ENCODE measurements around the gene KCP. TPM values are rescaled to one million over a fixed set of nuclear protein-coding genes. Genes with fewer than 3 reads are reported as not detected.

KCP gene
- polyA plus RNA-seq, 3 donors, result 0.11 to 0.16 TPM; not detected in 1

DNA sequence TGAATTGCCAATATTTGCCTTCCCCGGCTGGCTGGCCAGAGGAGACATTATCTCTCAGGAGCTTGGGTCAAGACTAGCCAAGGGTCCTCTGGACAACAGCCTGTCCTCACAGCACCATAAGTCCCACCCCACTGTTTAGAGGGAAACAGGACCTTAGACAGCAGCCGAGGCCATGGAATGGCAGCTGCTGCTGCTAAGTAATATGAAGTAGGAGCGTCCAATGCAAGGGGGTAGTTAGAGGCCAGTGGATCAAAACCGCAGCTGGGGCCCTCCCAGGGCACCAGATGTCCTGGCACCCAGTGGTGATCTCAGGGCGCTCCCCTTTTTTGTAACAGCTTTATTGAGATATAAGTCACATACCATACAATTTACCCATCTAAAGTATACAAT lies 12.9 kb upstream of the KCP start:
- no peaks in the 10 kb centered on the region for H3K36me3 Mint-ChIP-seq
- H3K27ac Mint-ChIP-seq, result no peak overlapping the region
- no peak for DNase-seq
- Histone ChIP-seq H3K27me3 (ENCODE audit: control insufficient read depth in 2 of 2, insufficient read depth in 2 of 2, low read length in 2 of 2) (peaks cover 0 to 5% of the 10 kb centered on the region in 2 donors), H3K9me3 (replicated peaks in 1 of 2; ENCODE audit: control insufficient read depth in 1 of 2, insufficient read depth in 1 of 2, low read length in 2 of 2) (peaks cover 0 to 4% of the 10 kb centered on the region in 2 donors), H3K4me1 (ENCODE audit: control insufficient read depth in 1 of 2, insufficient read depth in 2 of 2, low read length in 2 of 2) (peaks cover 24 to 38% of the 10 kb centered on the region in 2 donors), H4K20me1 (ENCODE audit: insufficient read depth, low read length) (no peaks in the 10 kb centered on the region), H3K4me3 (replicated peaks in 1 of 3; ENCODE audit: low read depth in 2 of 3, low read length in 3 of 3) (no peak overlapping the region), H3K9ac (ENCODE audit: insufficient read depth, low read length, poor library complexity, severe bottlenecking) (no peak overlapping the region), H3K4me2 (replicated peaks; ENCODE audit: extremely low read depth, low read length, poor library complexity, severe bottlenecking) (no peak overlapping the region), H3K36me3 (replicated peaks in 1 of 2; ENCODE audit: control insufficient read depth in 1 of 2, insufficient read depth in 2 of 2, low read length in 2 of 2) (no peaks in the 10 kb centered on the region), H3K27ac (ENCODE audit: low read depth in 1 of 2, low read length in 2 of 2) (no peak overlapping the region), H3K79me2 (ENCODE audit: insufficient read depth, low read length) (no peaks in the 10 kb centered on the region), H2AFZ (ENCODE audit: insufficient read depth, low read depth, low read length, poor library complexity, severe bottlenecking) (no peak overlapping the region)
- peaks cover 39% of the 10 kb centered on the region for H3K4me1 Mint-ChIP-seq
- 67% methylated on average over 4 of the region's 5 CpGs for WGBS (ENCODE audit: insufficient coverage)
- TF ChIP-seq, protein P1, sequence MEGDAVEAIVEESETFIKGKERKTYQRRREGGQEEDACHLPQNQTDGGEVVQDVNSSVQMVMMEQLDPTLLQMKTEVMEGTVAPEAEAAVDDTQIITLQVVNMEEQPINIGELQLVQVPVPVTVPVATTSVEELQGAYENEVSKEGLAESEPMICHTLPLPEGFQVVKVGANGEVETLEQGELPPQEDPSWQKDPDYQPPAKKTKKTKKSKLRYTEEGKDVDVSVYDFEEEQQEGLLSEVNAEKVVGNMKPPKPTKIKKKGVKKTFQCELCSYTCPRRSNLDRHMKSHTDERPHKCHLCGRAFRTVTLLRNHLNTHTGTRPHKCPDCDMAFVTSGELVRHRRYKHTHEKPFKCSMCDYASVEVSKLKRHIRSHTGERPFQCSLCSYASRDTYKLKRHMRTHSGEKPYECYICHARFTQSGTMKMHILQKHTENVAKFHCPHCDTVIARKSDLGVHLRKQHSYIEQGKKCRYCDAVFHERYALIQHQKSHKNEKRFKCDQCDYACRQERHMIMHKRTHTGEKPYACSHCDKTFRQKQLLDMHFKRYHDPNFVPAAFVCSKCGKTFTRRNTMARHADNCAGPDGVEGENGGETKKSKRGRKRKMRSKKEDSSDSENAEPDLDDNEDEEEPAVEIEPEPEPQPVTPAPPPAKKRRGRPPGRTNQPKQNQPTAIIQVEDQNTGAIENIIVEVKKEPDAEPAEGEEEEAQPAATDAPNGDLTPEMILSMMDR (IDR thresholded peaks at IDR 0.05), result no peak
- H3K9me3 Mint-ChIP-seq, result peaks cover under 1 to 4% (median 2%) of the 10 kb centered on the region in 7 donors
- H3K4me3 Mint-ChIP-seq, result no peak overlapping the region
- intact Hi-C loops (cut with micrococcal nuclease), result no loop called here
- H3K27me3 Mint-ChIP-seq (ENCODE audit: low read depth in 3 of 3), result peaks cover 7 to 15% (median 8%) of the 10 kb centered on the region in 3 donors

DNA sequence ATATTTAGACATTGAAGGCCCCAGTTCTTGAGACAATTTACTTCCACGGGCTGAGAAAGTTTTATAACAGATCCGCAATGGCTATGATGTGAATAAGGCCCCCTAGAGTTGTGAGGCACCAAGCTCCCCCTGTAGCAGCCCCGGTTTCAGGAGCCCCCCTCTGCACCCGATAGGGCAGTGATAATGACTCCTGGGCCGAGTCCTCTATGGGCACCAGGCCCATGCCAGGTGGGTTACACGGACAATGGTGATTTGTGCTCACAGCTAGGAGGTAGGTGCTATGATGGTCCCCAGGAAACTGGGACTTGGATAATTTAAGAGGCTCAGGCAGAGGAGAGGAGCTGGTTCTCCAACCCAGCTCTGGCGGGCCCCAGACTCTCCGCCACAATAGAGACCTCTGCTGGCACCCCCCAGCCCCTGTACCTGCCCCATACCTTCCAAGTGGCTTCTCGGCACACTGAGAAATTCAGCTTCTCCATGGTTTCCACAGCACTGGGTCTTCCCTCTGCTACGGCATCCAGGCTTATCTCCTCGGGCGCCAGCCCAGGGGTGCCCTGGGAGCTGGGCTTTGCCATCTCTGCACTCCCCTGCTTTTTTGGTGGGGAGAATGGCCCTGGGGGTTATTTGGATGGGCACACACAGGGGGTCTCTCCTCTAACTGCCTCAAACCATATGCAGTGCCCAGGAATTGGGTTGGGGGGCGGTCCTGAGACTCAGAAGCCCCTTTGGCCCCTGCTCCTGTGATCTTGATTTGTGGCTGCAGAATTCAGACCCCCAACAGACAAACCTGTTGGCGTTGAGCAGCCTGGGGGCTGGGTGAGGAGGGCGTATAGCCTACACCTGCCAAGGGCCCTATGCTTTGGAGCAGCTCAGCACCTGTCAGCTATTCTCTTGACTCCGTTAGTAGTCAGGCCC lies 12.2 kb upstream of the KCP start:
- H3K36me3 Mint-ChIP-seq, result no peaks in the 10 kb centered on the region
- H2AFZ ChIP-seq (ENCODE audit: insufficient read depth, low read depth, low read length, poor library complexity, severe bottlenecking), result no peak overlapping the region
- intact Hi-C loops (cut with micrococcal nuclease), result no loop called here
- no peaks in the 10 kb centered on the region for H4K20me1 ChIP-seq (ENCODE audit: insufficient read depth, low read length)
- H3K9me3 ChIP-seq (replicated peaks in 1 of 2; ENCODE audit: control insufficient read depth in 1 of 2, insufficient read depth in 1 of 2, low read length in 2 of 2), result no peaks in the 10 kb centered on the region
- no peak overlapping the region for H3K4me3 ChIP-seq (replicated peaks in 1 of 3; ENCODE audit: low read depth in 2 of 3, low read length in 3 of 3)
- H3K27ac ChIP-seq (ENCODE audit: low read depth in 1 of 2, low read length in 2 of 2), result no peak overlapping the region
- no peak overlapping the region for H3K4me3 Mint-ChIP-seq
- peaks cover 11 to 17% (median 11%) of the 10 kb centered on the region in 3 donors for H3K27me3 Mint-ChIP-seq (ENCODE audit: low read depth in 3 of 3)
- H3K27ac Mint-ChIP-seq, result no peak overlapping the region
- no peaks in the 10 kb centered on the region for H3K36me3 ChIP-seq (replicated peaks in 1 of 2; ENCODE audit: control insufficient read depth in 1 of 2, insufficient read depth in 2 of 2, low read length in 2 of 2)
- no peak for DNase-seq
- 91% methylated on average over 11 of the region's 16 CpGs for WGBS (ENCODE audit: insufficient coverage)
- no peak overlapping the region for H3K9ac ChIP-seq (ENCODE audit: insufficient read depth, low read length, poor library complexity, severe bottlenecking)
- peaks cover 35% of the 10 kb centered on the region for H3K4me1 Mint-ChIP-seq
- H3K4me1 ChIP-seq (ENCODE audit: control insufficient read depth in 1 of 2, insufficient read depth in 2 of 2, low read length in 2 of 2), result peaks cover 24 to 38% of the 10 kb centered on the region in 2 donors
- no peaks in the 10 kb centered on the region for H3K79me2 ChIP-seq (ENCODE audit: insufficient read depth, low read length)
- TF ChIP-seq, protein P1 (IDR thresholded peaks at IDR 0.05), result no peak
- peaks cover 0 to 3% (median 0%) of the 10 kb centered on the region in 7 donors for H3K9me3 Mint-ChIP-seq
- H3K27me3 ChIP-seq (ENCODE audit: control insufficient read depth in 2 of 2, insufficient read depth in 2 of 2, low read length in 2 of 2), result peaks cover 0 to 5% of the 10 kb centered on the region in 2 donors
- H3K4me2 ChIP-seq (replicated peaks; ENCODE audit: extremely low read depth, low read length, poor library complexity, severe bottlenecking), result no peak overlapping the region

Measured in CD14-positive monocyte (primary cell).